SK-N-SH treated with all-trans-retinoic acid at 6 μM for 48 hours (cell line): Measurements from ENCODE around the gene IGFL4.

ENCODE experiments used
- ARNTL ChIP-seq: fragments of 450-650 bp; formaldehyde crosslinking; IDR thresholded peaks from 2 replicates; pipeline ENCODE4 v1.5.0; 2020; ENCODE audit warnings: low read depth, mild to moderate bottlenecking, moderate library complexity, borderline replicate concordance
- CSDC2 ChIP-seq: fragments of 250-450 bp; sonication (Bioruptor Pico); IDR thresholded peaks from 2 replicates; pipeline ENCODE4 v1.5.0; 2020; ENCODE audit warnings: mild to moderate bottlenecking, moderate library complexity
- ESRRG ChIP-seq: fragments of 250-450 bp; sonication (Bioruptor Pico); IDR thresholded peaks from 2 replicates; pipeline ENCODE4 v1.6.1; 2021; ENCODE audit warnings: mild to moderate bottlenecking
- ISL1 ChIP-seq: fragments of 250-450 bp; sonication (Bioruptor Pico); IDR thresholded peaks from 2 replicates; pipeline ENCODE4 v2.1.2; 2022; ENCODE audit warnings: mild to moderate bottlenecking, moderate library complexity
- PPARA ChIP-seq: fragments of 250-450 bp; sonication (Bioruptor Pico); IDR thresholded peaks from 2 replicates; pipeline ENCODE4 v1.5.0; 2020; ENCODE audit warnings: mild to moderate bottlenecking, borderline replicate concordance
- RARB ChIP-seq: fragments of 250-450 bp; sonication (Bioruptor Pico); IDR thresholded peaks from 2 replicates; pipeline ENCODE4 v1.8.0; 2021; ENCODE audit warnings: mild to moderate bottlenecking, moderate library complexity
- TOX ChIP-seq: fragments of 250-450 bp; sonication (Bioruptor Pico); IDR thresholded peaks from 2 replicates; pipeline ENCODE4 v1.8.0; 2021; ENCODE audit warnings: mild to moderate bottlenecking, moderate library complexity, borderline replicate concordance
- ZFP3 ChIP-seq: fragments of 250-450 bp; sonication (Bioruptor Pico); IDR thresholded peaks from 2 replicates; pipeline ENCODE4 v1.5.0; 2020; ENCODE audit warnings: mild to moderate bottlenecking, moderate library complexity
- ZFP30 ChIP-seq: fragments of 450-650 bp; formaldehyde crosslinking; IDR thresholded peaks from 2 replicates; pipeline ENCODE4 v1.5.0; 2022; ENCODE audit warnings: mild to moderate bottlenecking, moderate library complexity
- ZNF8 ChIP-seq: fragments of 450-650 bp; formaldehyde crosslinking; IDR thresholded peaks from 2 replicates; pipeline ENCODE4 v1.5.0; 2020; ENCODE audit warnings: mild to moderate bottlenecking, moderate library complexity
- TF ChIP-seq, protein P1 (sequence below): fragments of 250-450 bp; sonication (Bioruptor Pico); IDR thresholded peaks from 2 replicates; pipeline ENCODE4 v1.5.1; 2021; ENCODE audit warnings: mild to moderate bottlenecking, moderate library complexity
- TF ChIP-seq, protein P2 (sequence below): fragments of 250-450 bp; sonication (Bioruptor Pico); IDR thresholded peaks from 2 replicates; pipeline ENCODE4 v1.5.1; 2020; ENCODE audit warnings: low read depth, mild to moderate bottlenecking, moderate library complexity

- TF ChIP-seq ZFP30 (CRISPR knock-in tag): no peak
- TF ChIP-seq, protein P1, sequence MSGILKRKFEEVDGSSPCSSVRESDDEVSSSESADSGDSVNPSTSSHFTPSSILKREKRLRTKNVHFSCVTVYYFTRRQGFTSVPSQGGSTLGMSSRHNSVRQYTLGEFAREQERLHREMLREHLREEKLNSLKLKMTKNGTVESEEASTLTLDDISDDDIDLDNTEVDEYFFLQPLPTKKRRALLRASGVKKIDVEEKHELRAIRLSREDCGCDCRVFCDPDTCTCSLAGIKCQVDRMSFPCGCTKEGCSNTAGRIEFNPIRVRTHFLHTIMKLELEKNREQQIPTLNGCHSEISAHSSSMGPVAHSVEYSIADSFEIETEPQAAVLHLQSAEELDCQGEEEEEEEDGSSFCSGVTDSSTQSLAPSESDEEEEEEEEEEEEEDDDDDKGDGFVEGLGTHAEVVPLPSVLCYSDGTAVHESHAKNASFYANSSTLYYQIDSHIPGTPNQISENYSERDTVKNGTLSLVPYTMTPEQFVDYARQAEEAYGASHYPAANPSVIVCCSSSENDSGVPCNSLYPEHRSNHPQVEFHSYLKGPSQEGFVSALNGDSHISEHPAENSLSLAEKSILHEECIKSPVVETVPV (CRISPR knock-in tag): no peak
- TF ChIP-seq CSDC2: no peak
- TF ChIP-seq ZNF8: no peak
- TF ChIP-seq, protein P2, sequence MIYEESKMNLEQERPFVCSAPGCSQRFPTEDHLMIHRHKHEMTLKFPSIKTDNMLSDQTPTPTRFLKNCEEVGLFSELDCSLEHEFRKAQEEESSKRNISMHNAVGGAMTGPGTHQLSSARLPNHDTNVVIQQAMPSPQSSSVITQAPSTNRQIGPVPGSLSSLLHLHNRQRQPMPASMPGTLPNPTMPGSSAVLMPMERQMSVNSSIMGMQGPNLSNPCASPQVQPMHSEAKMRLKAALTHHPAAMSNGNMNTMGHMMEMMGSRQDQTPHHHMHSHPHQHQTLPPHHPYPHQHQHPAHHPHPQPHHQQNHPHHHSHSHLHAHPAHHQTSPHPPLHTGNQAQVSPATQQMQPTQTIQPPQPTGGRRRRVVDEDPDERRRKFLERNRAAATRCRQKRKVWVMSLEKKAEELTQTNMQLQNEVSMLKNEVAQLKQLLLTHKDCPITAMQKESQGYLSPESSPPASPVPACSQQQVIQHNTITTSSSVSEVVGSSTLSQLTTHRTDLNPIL (CRISPR knock-in tag): no peak
- TF ChIP-seq PPARA (CRISPR knock-in tag): no peak
- TF ChIP-seq ESRRG (CRISPR knock-in tag): no peak
- TF ChIP-seq RARB: no peak
- no peak for TF ChIP-seq TOX (CRISPR knock-in tag)
- TF ChIP-seq ARNTL: no peak
- TF ChIP-seq ZFP3: no peak
- TF ChIP-seq ISL1 (CRISPR knock-in tag): no peak
Measured at GRCh38 chr19:46066471-46066870, 25.7 kb upstream of the IGFL4 start.
